GM21619 (cell line): ENCODE measurements around the gene PNCK.

Source experiments
- ATAC-seq: cut with Tn5 transposase; IDR thresholded peaks from one replicate; pipeline ENCODE4 v1.9.1; 2021; ENCODE audit not compliant: unreplicated experiment

PNCK gene

GRCh38 chrX:153628665-153629064 is 44.9 kb downstream of the PNCK start:
- no peak for ATAC-seq

GRCh38 chrX:153628129-153628528 is 45.5 kb downstream of the PNCK start:
- ATAC-seq = no peak

- no peak for ATAC-seq
These were observed 45.9 kb downstream of the PNCK start for GRCh38 chrX:153627675-153628111.

- no peak for ATAC-seq
These were observed 46.5 kb downstream of the PNCK start for GRCh38 chrX:153626863-153627674.

- ATAC-seq = no peak
These were observed 47.5 kb downstream of the PNCK start for GRCh38 chrX:153626025-153626633.

- no peak for ATAC-seq
These were observed 48.2 kb downstream of the PNCK start for GRCh38 chrX:153625271-153626024.

- no peak for ATAC-seq
These were observed 49.2 kb downstream of the PNCK start for GRCh38 chrX:153624196-153625091.

- ATAC-seq = no peak
These were observed 50.1 kb downstream of the PNCK start for GRCh38 chrX:153623310-153624029.

GRCh38 chrX:153622661-153623309 is 50.8 kb downstream of the PNCK start:
- ATAC-seq = no peak

- no peak for ATAC-seq
These were observed 51.5 kb downstream of the PNCK start for GRCh38 chrX:153621949-153622598.

- ATAC-seq = no peak
These were observed 53.0 kb downstream of the PNCK start for GRCh38 chrX:153620576-153620975.
